Erythroblast (primary cell): ENCODE results near the gene HELB.

Source experiments
- DNase-seq, 2 experiments: peaks; one replicate each; lab custom pipeline; 2025; lab: John Stamatoyannopoulos, UW
- GATA1 ChIP-seq: IDR thresholded peaks from 2 replicates; pipeline ENCODE4 v1.6.1; 2011; ENCODE audit warnings: low read depth, mild to moderate bottlenecking, control low read depth, low read length, moderate library complexity
- POLR2A ChIP-seq: IDR thresholded peaks from 2 replicates; pipeline ENCODE4 v1.6.1; 2011; ENCODE audit warnings: mild to moderate bottlenecking, low read length

Gene HELB

DNA sequence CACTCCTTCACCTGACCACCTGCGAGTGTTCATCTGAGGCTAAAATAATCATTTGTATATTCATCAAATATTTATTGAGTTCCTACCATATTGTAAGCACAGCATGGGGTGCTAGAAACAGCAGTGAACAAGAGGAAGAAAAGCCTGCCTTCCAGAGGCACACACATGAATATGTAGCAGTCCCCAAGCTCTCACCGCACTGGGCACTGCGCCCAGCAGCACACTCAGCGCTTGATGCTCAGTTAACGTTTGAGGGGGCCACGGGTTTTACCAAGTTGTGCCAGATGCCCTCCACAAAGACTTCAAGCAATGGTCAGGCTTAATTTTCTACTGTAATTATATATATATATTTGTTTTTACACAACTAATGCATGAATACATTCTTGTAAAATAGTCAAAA is 52.0 kb downstream of the HELB start:
- no peak for TF ChIP-seq POLR2A
- no peak for TF ChIP-seq GATA1
- no peak for DNase-seq

DNA sequence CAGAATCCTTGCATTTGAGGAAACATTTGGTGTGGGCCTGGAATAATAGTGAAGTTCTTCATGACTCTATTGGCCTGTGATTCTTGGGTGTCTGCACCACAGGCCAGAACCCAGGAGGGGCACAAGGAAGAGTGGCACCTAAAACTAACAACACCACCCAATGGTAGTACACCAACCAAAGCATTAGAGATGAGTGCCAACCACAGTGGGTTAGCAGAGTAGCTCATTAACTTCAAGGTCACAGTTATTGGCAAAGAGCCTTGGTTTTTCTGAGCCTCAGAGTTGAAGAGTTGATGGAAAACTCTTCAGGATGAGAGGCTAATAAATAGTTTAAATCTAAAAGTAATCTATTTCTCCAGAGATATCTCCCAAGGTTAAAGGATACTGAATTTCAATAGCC is 57.0 kb downstream of the HELB start:
- no peak for DNase-seq
- TF ChIP-seq POLR2A (no peak), GATA1 (no peak)

DNA sequence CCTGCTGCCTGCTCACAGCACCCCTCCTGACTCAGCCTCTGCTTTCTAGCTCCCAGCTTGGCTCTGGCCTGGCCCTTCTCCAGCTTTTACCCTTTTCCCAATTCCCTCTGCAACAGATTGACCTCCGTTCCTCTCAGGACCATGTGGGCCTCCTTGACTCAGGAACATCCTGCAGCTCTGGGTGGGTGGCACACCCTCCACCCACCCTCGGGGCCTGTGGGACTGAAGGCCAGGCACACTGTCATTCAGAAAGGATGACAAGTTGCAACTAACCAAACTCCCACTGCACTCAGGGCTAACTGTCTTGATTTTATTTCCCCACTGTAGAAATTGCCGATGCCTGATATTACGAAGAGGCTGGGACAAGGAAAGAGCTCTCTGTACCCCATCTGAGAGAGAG is 59.4 kb downstream of the HELB start:
- TF ChIP-seq POLR2A (no peak), GATA1 (no peak)
- DNase-seq, result no peak

- DNase-seq, result no peak
- TF ChIP-seq GATA1 (no peak), POLR2A (no peak)
Observed at GRCh38 chr12:66365718-66366490, 63.6 kb downstream of the HELB start.

DNA sequence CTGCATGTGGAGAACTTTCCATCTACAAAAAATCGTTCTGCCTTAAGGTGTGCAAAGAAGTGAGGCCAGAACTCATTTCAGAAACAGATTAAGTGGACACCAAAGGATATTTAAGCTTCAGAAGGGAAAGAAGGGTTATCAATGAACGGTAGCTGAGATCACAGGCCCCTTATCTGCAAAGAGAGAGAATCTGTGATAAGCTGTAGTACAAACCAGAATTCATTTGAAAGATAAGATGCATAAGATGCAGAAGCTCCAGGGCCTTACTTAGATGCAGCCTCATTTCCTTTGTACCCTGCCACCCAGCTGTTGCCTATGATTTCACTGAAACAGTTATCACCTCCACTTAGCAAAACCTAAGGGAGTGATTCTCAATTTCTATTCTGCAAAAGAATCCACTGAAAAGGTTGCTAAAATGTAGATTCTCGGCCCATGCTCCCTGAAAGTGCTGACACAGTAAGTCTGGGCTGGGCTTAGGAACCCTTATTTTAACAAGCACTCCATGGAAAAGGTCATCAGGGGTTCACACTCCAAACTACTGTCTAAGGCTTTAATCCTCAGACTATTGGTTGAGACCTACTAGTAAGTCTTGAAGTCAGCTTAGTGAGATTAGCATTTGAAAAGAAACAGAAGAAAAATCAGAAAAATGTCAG is 64.8 kb downstream of the HELB start:
- DNase-seq, result peak in 1 of 2 experiments; percentile 6
- no peak for TF ChIP-seq POLR2A
- TF ChIP-seq GATA1, result no peak

- TF ChIP-seq GATA1 (no peak), POLR2A (no peak)
Observed at GRCh38 chr12:66371982-66372381, 69.7 kb downstream of the HELB start.

DNA sequence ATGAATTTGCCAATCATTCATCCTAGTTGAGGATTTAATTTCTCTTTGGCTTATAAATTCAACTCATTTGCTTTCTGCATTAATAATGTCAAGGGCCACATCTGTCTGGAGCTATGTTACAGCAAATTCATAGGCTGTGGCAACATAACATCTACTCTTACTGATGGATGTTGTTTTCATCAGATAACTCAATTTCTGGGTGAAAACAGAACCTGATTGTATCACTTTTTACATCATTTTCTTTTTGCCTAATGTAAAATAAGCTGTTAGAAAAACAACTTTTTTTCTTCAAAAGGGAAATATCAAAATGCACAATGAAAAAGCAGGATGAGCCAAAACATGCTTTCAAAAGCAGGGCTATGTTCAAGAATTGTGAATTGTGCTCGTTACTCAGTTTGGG is 73.3 kb downstream of the HELB start:
- TF ChIP-seq POLR2A, result no peak
- TF ChIP-seq GATA1, result no peak
- no peak for DNase-seq

More at GRCh38 chr12:66371982-66372381, 69.7 kb downstream of the HELB start:
- DNase-seq, result no peak

DNA sequence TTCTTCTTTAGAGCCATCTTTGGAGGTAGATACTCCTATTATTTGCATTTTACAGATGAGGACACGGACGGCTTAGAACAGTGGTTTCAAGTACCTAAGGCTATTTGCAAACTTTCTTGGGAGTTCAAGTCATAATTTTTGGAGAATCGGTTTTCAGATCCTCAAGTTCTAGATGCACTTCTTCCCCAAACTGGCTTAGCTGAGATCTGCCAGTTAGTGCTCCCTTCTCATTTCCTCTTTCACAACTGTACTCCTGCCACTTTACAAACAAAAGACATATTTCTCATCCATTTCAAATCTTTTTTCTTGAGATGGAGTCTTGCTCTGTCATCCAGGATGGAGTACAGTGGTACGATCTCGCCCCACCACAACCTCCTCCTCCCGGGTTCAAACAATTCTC is 77.3 kb downstream of the HELB start:
- DNase-seq, result no peak
- TF ChIP-seq GATA1 (no peak), POLR2A (no peak)

- DNase-seq, result no peak
- TF ChIP-seq POLR2A, result no peak
- no peak for TF ChIP-seq GATA1
Observed at GRCh38 chr12:66380769-66381535, 78.7 kb downstream of the HELB start.

GRCh38 chr12:66387117-66387516 is 84.8 kb downstream of the HELB start:
- DNase-seq, result no peak
- no peak for TF ChIP-seq GATA1
- no peak for TF ChIP-seq POLR2A
